HG03139 (cell line): ENCODE measurements around the gene KLHL20.
A peak's percentile ranks its signal among the peaks of the same experiment; 100 is the strongest.
"Not testable (repeated sequence)": the region's sequence is repeated elsewhere in the genome, so short reads cannot be mapped to it uniquely, and the experiment has no call there.

Source experiments
- ATAC-seq: cut with Tn5 transposase; IDR thresholded peaks from one replicate; pipeline ENCODE4 v1.9.1; 2021; ENCODE audit not compliant: unreplicated experiment

KLHL20 gene, protein sequence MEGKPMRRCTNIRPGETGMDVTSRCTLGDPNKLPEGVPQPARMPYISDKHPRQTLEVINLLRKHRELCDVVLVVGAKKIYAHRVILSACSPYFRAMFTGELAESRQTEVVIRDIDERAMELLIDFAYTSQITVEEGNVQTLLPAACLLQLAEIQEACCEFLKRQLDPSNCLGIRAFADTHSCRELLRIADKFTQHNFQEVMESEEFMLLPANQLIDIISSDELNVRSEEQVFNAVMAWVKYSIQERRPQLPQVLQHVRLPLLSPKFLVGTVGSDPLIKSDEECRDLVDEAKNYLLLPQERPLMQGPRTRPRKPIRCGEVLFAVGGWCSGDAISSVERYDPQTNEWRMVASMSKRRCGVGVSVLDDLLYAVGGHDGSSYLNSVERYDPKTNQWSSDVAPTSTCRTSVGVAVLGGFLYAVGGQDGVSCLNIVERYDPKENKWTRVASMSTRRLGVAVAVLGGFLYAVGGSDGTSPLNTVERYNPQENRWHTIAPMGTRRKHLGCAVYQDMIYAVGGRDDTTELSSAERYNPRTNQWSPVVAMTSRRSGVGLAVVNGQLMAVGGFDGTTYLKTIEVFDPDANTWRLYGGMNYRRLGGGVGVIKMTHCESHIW

DNA sequence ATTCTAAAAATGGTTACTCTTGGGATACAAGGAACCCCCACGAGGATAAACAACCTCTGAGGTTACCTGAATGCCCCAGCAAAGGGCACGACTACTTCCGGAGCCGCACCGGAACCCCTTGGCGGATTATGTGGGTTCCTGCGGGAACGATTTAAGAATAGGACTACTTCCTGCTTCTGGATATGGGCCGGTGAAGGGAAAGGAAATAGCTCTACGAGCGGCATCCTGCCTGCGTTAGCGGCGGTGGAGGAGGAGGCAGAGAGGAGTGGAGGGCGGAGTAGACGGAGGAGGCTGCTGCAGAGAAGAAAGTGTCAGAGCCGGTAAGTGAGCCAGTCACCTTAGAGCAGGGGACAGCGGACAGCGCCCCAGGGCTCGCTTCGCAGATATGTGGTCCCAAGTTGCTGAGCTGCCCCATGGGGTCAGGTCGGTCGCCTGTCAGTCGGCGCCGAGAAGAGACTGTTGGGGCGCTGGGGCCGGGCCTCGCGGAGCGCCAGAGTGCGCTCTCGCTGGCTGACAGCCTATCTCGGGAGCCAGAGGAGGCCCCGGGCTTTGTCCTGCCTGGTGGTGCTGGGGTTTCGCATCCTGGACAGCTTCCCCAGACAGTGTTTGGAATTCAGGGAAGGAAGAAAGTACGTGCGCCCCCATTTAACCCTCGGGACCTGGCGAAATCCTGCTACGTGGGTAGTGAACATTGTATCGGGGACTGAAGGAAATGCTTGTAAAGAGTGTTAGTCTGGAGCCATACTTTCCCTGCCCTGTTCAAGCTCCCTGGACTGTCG, at the start of gene KLHL20:
KLHL20 (plus strand) TSS at position 223 of the 779 bp plus-strand sequence. CDS start 1,063 bp downstream, outside the sequence.
- ATAC-seq = peak; percentile 95

DNA sequence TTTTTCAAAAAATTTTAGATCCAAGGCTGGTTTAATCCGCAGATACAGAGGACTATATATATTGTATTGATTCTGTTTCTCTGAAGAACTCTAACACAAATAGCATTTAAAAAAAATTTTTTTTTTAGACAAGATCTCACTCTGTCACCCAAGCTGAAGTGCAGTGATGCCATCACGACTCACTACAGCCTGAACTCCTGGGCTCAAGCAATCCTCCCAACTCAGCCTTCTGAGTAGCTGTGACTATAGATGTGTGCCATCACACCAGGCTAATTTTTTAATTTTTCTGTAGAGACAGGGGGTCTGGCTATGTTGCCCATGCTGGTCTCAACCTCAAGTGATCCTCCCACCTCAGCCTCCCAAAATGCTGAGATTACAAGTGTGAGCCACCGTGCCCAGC, 48.1 kb upstream of the KLHL20 start:
- no peak for ATAC-seq

DNA sequence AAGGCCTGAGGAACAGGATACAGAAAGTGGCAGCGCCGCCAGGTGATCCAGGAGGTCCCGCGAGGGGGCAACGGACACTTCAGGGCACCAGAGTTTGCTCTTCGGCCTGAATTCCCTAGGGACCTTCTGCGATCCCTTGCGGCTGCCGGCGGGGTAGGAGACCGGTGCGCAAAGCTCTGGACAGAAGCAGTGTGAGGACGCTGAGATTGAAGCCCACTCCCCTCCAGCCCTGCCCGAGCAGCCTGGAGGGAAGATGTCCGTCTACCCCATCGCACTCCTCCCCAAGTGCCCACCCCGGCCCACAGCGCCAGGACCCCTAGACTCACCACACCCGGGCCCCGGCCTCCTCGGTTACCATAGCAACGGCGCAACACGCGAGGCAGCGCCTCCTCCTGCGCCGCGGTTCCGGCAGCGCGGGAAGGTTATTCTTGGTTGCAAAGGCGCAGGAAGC, 45.3 kb upstream of the KLHL20 start, which contains the start of gene ANKRD45:
ANKRD45 (minus strand) TSS at position 361 of the 451 bp plus-strand sequence. CDS start 10,433 bp downstream, outside the sequence.
- ATAC-seq = no peak

DNA sequence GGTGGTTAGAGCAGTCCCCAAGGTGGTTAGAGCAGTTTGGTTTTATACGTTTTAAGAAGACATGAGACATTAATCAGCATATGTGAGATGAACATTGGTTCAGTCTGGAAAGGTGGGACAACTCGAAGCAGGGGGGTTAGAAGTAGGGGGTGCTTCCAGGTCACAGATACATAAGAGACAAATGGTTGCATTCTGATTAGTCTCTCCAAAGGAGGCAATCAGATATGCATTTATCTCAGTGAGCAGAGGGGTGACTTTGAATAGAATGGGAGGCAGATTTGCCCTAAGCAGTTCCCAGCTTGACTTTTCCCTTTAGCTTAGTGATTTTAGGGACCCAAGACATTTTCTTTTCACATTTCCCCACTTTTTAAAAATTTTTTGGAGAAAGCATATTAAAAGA, 40.3 kb upstream of the KLHL20 start:
- ATAC-seq = not testable (repeated sequence)

DNA sequence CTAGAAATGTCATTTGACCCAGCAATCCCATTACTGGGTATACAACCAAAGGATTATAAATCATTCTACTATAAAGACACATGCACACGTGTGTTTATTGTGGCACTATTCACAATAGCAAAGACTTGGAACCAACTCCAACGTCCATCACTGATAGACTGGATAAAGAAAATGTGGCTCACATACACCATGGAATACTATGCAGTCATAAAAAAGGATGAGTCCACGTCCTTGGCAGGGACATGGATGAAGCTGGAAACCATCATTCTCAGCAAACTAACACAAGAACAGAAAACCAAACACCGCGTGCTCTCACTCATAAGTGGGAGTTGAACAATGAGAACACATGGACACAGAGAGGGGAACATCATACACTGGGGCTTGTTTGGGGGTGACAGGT, 34.6 kb upstream of the KLHL20 start:
- not testable (repeated sequence) for ATAC-seq

DNA sequence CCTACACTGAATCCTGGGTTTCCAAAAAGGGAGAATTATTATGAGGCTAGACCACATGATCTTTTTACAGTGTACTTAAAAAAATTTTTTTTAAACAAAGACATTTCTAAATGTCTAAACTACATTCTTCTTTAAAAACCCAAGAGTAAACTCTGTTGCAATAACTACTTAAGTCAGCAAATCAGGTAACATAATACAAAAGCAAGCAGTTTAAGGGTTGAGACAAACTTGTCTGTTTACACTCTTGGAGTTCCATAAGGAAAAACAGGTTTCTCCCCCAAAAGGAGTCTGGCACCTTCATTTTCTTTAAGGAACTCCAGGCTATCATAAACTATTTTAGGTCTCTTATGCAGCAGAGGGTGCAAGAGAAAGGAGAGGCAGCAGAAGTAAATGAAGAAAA, 32.6 kb upstream of the KLHL20 start:
- ATAC-seq = no peak

DNA sequence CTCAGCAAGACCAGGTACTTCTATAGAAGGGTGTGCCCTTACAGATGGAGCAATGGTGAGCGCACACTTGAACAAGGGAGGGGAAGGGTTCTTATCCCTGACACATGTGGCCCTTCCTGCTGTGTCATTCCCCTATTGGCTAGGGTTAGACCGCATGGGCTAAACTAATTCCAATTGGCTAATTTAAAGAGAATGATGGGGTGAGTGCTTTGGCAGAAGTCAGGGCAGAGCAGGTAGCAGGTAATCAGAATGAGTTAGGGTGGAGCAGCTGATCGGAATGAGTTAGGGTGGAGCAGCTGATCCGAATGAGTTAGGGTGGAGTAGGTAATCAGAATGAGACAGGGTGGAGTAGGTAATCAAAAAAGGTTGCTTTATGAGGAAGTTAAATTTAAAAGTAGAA, 30.9 kb upstream of the KLHL20 start:
- ATAC-seq = not testable (repeated sequence)

DNA sequence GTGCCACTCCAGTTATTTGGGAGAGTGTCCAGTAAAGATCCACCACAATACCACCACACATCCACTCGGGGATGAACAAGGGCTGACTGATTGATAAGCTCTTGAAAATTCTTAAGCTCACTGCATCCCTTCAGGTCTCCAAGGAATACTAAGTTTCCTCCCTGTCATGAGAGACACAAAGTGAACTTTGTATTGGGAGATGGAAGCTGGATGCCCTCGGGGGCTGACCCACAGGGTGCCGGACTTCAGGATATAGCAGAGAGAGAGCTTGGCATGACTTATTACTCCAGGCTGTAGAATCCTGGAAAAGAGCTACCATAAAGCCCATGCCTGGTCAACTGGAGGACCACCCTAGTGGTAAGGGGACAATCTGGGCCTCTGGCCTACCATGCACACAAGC, 29.7 kb upstream of the KLHL20 start:
- ATAC-seq = not testable (repeated sequence)

DNA sequence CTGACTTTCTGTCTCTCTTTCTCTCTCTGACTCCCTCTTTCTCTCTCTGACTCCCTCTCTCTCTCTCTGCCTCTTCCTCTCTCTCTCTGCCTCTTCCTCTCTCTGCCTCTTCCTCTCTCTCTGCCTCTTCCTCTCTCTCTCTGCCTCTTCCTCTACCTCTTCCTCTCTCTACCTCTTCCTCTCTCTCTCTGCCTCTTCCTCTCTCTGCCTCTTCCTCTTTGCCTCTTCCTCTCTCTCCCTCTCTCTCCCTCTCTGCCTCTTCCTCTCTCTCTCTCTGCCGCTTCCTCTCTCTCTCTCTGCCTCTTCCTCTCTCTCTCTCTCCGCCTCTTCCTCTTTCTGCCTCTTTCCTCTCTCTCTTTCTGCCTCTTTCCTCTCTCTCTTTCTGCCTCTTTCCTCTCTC, 26.5 kb upstream of the KLHL20 start:
- ATAC-seq = no peak

DNA sequence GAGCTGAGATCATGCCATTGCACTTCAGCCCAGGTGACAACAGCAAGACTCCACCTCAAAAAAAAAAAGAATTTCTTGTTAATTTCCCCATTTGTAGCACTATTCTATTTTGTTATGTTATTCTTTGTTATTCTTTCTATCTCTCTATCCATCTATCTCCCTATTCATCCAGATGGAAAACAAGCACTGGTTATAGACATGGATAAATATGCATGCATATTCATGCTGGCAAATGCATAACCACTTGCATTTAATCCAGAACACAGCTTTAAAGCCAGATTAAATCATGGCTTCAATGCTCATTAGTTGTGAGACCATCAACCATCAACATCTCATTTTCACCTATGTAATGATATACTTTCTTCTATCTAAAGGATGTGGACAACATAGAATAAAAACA, 21.5 kb upstream of the KLHL20 start:
- no peak for ATAC-seq

DNA sequence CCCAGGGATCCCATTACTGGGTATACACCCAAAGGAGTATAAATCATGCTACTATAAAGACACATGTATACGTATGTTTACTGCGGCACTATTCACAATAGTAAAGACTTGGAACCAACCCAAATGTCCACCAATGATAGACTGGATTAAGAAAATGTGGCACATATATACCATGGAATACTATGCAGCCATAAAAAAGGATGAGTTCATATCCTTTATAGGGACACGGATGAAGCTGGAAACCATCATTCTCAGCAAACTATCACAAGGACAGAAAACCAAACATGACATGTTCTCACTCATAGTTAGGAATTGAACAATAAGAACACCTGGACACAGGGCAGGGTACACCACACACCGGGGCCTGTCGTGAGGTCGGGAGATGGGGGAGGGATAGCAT, 13.5 kb upstream of the KLHL20 start:
- not testable (repeated sequence) for ATAC-seq

DNA sequence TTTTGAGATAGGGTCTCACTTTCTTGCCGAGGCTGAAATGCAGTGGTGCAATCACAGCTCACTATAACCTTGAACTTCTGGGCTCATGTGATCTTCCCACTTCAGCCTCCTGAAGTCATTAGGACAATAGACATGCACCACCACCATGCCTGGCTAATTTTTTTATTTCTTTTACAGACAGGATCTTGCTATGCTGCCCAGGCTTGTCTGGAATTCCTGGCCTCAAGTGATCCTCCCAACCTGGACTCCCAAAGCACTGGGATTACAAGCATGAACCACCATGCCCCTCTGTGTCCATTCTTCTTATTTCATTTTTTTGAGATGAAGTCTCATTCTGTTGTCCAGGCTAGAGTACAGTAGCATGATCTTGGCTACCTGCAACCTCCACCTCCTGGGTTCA, 12.0 kb upstream of the KLHL20 start:
- ATAC-seq = no peak

DNA sequence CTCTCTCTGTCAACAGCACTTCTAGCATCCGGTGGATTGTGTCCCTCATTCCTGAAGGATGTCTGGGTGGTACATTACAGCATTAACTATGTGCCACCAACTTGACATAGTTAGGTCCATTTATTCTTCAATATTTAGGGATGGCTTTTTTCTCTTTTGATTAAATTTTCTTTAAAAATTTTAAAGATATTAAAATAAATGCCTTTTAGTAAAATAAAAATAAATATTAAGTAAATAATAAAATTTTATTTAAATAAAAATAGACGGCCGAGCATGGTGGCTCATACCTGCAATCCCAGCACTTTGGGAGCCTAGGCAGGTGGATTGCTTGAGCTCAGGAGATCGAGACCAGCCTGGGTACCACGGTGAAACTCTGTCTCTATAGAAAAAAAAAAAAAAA, 9.7 kb upstream of the KLHL20 start:
- no peak for ATAC-seq

DNA sequence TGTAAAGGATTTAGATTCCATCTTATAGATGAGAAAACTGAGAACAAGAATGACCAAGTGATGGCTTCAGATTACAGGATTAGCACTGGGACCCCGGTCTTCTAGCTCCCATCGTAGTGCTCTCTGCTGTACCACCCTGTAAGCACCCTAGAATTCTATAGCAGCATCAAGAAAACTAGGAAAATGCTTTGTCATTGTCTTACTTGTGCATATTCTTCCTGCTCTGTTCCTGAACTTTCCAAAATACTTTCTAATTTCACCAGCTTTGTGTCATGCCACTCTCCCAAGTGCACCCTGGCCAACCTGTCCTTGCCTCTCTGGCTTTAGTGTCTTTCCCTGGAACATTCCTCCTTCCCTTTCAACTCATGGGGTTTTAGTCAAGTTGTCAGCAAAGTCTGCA, 6.0 kb upstream of the KLHL20 start:
- no peak for ATAC-seq

DNA sequence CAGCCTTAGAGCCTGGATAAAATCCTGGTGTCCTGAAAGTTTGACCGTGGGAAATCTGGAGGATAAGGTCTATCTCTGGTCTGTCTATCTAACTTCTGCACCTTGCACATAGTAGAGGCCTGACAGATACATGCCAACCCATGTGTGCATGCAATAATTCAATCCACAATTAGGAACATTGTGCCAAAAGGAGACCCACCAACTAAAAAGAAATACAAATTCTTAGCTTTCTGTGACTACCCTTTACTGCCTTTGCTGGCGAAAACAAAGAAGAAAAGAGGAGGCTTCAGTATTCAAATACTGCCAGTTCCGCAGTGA, 381 bp upstream of the KLHL20 start:
- no peak for ATAC-seq

DNA sequence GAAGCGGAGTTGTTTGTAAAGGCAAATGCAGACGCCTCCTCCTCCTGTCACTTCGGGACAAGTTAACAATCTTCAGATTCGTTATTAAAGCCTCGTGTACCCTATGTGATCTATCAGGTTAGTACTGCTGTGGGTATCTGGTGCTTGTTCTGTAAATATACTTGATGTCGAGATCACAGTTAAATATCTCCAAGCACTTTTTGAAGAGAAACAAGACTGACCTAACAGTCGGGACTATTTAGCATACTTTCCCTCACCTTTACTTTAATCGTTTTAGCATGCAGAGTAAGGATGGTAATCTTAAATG, 710 bp downstream of the KLHL20 start:
- ATAC-seq = no peak

DNA sequence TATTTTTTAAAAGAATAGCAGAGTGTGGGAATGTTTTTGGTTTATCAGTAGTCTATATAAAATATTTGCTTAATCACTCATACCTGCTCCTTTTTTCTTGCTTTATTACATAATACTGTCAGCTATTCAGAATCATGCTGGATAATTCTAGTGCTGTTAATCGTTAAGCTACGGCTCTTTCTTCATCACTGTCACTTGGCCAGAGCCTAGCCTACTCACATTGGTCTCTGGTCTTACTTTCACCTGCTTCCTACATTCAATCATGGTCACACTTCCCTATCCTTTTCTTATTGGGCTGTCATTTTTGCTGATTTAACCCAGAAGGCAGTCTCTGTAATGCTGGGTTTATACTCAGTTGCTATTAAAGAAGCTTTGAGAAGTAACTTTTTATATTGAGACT, 2.5 kb downstream of the KLHL20 start:
- ATAC-seq = no peak

DNA sequence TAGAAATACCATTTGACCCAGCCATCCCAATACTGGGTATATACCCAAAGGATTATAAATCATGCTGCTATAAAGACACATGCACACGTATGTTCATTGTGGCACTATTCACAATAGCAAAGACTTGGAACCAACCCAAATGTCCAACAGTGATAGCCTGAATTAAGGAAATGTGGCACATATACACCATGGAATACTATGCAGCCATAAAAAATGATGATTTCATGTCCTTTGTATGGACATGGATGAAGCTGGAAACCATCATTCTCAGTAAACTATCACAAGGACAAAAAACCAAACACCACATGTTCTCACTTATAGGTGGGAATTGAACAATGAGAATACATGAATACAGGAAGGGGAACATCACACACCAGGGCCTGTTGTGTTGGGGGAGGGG, 16.6 kb downstream of the KLHL20 start:
- not testable (repeated sequence) for ATAC-seq

DNA sequence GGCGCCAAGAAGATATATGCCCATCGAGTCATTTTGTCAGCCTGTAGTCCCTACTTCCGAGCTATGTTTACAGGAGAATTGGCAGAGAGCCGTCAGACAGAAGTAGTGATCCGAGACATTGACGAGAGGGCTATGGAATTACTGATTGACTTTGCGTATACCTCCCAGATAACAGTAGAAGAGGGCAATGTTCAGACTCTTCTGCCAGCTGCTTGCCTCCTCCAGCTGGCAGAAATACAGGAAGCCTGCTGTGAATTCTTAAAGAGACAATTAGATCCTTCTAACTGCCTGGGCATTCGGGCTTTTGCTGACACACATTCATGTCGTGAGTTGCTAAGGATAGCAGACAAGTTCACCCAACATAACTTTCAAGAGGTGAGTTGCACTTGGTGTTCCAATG, 19.1 kb downstream of the KLHL20 start:
- no peak for ATAC-seq

DNA sequence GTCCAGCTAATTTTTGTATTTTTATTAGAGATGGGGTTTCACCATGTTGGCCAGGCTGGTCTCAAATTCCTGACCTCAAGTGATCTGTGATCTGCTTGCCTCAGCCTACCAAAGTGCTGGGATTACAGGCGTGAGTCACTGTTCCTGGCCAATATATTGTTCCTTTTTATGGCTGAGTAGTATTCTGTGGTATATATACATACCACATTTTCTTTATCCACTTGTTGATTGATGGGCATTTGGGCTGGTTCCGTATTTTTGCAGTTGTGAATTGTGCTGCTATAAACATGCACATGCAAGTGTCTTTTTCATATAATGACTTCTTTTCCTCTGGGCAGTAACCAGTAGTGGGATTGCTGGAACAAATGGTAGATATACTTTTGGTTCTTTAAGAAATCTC, 21.3 kb downstream of the KLHL20 start:
- ATAC-seq = not testable (repeated sequence)

DNA sequence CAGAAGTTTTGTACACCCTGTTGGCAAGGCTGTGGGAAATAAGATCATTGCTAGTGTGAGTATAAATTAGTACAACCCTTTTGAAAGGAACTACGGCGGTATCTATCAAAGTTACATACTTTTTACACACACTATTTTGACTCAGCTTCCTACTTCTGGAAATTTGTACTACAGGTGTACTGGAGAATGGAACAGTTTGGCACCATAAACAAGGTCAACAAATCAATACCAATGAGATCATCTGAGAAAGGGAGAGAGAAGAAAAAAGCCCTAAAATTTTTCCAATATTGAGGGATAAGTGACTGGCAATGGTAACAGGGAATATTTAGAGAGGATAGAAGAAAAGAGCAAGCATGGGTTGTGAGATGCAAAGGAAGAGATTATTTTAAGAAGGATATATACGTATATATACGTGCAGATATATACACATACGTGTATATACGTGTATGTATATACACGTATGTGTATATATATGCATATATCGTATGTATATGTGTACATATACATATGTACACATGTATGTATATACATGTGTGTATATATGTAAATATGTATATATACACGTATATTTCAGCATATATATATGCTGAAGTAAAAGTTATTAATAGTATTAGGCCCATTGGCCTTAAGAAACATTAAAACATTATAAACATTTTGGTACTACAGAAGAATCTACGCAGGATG, 27.6 kb downstream of the KLHL20 start:
- ATAC-seq = no peak
